SK-N-SH (cell line): ENCODE data around the gene TP73.

Experiments used
- NRF1 ChIP-seq: IDR thresholded peaks from 2 replicates; pipeline ENCODE4 v1.6.1; 2012; ENCODE audit warnings: low read depth, mild to moderate bottlenecking, low read length
- POLR2AphosphoS5 ChIP-seq: IDR thresholded peaks from 2 replicates; pipeline ENCODE4 v1.6.1; 2012; ENCODE audit warnings: low read depth, low read length
- RXRA ChIP-seq: IDR thresholded peaks from 2 replicates; pipeline ENCODE4 v1.4.0; 2012; ENCODE audit warnings: low read depth, mild to moderate bottlenecking, borderline replicate concordance
- SMC3 ChIP-seq: IDR thresholded peaks from 2 replicates; pipeline ENCODE4 v1.6.1; 2012; ENCODE audit warnings: low read depth, low read length, improper control_type of control experiment
- TF ChIP-seq, protein P1 (sequence below): fragments of 200-600 bp; sonication (generic); IDR thresholded peaks from 2 replicates; pipeline ENCODE4 v1.6.1; 2017; ENCODE audit warnings: antibody characterized with exemption, mild to moderate bottlenecking, moderate library complexity

DNA sequence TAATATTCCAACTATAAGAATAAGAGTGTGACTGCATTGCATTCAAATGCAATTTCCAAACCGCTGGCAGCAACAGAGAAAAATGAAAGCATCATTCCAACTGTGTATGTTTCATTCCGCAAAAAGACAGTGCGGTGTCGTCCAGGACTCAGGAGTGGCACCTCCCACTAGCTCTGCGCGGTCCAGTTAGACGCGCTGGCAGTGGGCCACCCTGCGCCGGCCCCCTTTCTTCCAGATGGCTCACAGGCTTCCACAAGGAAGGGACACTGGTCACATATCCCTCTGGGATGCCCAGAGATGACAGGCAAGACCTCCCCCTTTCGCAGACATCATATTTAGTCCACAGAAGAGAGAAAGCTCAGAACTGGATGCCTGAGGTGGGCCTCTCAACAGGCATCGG, 14.3 kb upstream of the TP73 start:
- TF ChIP-seq SMC3 (no peak), RXRA (no peak), POLR2AphosphoS5 (no peak), NRF1 (no peak)
- TF ChIP-seq, protein P1, sequence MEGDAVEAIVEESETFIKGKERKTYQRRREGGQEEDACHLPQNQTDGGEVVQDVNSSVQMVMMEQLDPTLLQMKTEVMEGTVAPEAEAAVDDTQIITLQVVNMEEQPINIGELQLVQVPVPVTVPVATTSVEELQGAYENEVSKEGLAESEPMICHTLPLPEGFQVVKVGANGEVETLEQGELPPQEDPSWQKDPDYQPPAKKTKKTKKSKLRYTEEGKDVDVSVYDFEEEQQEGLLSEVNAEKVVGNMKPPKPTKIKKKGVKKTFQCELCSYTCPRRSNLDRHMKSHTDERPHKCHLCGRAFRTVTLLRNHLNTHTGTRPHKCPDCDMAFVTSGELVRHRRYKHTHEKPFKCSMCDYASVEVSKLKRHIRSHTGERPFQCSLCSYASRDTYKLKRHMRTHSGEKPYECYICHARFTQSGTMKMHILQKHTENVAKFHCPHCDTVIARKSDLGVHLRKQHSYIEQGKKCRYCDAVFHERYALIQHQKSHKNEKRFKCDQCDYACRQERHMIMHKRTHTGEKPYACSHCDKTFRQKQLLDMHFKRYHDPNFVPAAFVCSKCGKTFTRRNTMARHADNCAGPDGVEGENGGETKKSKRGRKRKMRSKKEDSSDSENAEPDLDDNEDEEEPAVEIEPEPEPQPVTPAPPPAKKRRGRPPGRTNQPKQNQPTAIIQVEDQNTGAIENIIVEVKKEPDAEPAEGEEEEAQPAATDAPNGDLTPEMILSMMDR, result no peak
